ENCODE results near the gene PIEZO2. TPM values are rescaled to one million over a fixed set of nuclear protein-coding genes. Genes with fewer than 3 reads are reported as not detected.

The PIEZO2 gene
- total RNA-seq, 6 experiments from 2014 or later, result not detected

DNA sequence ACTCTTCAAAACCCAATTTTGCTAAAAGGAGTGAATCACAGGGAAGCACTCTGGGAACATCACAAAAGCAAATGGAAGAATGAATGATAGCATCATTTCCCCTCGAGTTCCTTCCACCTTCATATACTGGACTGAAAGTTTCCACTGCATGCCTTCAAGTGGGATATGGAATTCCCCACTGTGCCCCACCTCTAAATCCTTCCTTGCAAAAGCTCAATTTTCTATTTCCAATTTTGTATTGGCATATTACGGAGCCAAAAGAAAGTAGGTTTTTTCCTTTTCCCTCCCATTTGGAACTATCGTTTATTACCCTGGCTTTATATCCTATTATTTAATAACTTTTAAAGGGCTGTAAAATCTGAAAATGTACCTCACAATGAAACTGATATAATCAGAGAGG is 149.3 kb downstream of the PIEZO2 start:
- Mint-ChIP-seq H3K36me3 (ENCODE audit: low read depth) (no peaks in the 10 kb centered on the region), H3K27me3 (ENCODE audit: insufficient read depth) (peaks cover 1% of the 10 kb centered on the region), H3K4me1 (ENCODE audit: low read depth) (no peaks in the 10 kb centered on the region), H3K9me3 (peaks cover 15% of the 10 kb centered on the region), H3K4me3 (no peak overlapping the region), H3K27ac (no peak overlapping the region)
- DNase-seq, result no peak
- TF ChIP-seq, protein P1, sequence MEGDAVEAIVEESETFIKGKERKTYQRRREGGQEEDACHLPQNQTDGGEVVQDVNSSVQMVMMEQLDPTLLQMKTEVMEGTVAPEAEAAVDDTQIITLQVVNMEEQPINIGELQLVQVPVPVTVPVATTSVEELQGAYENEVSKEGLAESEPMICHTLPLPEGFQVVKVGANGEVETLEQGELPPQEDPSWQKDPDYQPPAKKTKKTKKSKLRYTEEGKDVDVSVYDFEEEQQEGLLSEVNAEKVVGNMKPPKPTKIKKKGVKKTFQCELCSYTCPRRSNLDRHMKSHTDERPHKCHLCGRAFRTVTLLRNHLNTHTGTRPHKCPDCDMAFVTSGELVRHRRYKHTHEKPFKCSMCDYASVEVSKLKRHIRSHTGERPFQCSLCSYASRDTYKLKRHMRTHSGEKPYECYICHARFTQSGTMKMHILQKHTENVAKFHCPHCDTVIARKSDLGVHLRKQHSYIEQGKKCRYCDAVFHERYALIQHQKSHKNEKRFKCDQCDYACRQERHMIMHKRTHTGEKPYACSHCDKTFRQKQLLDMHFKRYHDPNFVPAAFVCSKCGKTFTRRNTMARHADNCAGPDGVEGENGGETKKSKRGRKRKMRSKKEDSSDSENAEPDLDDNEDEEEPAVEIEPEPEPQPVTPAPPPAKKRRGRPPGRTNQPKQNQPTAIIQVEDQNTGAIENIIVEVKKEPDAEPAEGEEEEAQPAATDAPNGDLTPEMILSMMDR (IDR thresholded peaks at IDR 0.05), result no peak

DNA sequence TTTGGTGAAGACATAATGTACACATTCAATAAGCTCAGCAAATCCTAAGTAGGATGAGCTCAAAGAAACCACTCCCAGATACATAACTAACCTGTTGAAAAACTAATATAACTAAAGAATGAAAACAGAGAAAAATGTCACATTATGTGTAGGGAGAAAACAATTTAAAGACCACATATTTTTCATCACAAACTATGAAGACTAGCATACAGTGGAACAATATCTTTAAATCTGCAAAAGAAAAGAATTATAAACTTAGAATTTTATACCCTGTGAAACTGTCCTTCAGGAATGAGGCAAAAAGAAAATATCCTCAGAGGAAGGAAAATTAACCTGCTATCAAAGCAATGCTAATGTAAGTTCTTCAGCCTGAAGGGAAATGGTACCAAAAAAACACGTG is 151.5 kb downstream of the PIEZO2 start:
- Mint-ChIP-seq H3K27me3 (ENCODE audit: insufficient read depth) (peaks cover 1% of the 10 kb centered on the region; the same call in 1 of the 2 replicates), H3K27ac (no peak overlapping the region), H3K4me1 (ENCODE audit: low read depth) (no peaks in the 10 kb centered on the region), H3K36me3 (ENCODE audit: low read depth) (no peaks in the 10 kb centered on the region), H3K9me3 (peaks cover 19% of the 10 kb centered on the region), H3K4me3 (no peak overlapping the region)
- no peak for DNase-seq
- TF ChIP-seq, protein P1 (IDR thresholded peaks at IDR 0.05), result no peak

DNA sequence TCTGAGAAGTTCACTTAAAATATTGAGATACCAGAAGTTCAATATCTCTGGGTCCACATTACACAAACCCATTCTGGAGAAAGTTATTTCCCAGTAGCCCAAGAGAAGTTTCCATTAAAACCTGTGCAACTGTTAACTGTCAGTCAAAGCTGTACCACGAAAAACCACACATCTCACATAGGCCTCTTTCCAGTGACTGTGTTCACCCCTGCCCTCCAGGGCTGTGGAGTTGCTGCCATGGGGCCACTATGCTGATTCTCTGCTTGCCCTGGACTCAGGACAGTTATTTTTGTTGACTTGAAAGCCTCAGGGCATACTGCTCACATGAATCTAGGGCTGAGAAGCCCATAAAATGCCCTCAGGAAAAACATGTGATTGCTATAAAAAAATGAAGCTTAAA is 153.8 kb downstream of the PIEZO2 start:
- Mint-ChIP-seq H3K9me3 (peaks cover 27% of the 10 kb centered on the region), H3K27me3 (ENCODE audit: insufficient read depth) (peaks cover 3% of the 10 kb centered on the region; the same call in 1 of the 2 replicates), H3K4me1 (ENCODE audit: low read depth) (no peaks in the 10 kb centered on the region), H3K27ac (no peak overlapping the region), H3K36me3 (ENCODE audit: low read depth) (no peaks in the 10 kb centered on the region), H3K4me3 (no peak overlapping the region)
- TF ChIP-seq, protein P1 (IDR thresholded peaks at IDR 0.05), result no peak
- DNase-seq, result no peak

DNA sequence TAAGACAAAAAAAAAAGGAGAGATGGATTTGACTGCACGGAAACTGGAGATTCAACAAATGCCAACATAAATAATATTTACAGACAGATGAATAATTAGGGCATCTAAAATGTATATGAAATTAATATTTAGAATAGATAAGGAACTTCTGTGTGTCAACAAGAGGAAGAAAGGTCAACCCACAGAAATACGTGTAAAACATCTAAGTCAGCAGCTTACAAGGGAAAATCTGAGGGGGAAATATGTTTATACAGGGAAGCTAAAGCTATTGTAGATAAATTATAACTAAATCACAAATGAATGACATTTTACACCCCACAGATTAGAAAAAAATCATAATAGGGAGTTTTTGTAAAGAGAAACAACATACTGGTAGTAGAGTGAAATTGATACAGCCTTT is 159.9 kb downstream of the PIEZO2 start:
- peaks cover 18% of the 10 kb centered on the region for H3K9me3 Mint-ChIP-seq

DNA sequence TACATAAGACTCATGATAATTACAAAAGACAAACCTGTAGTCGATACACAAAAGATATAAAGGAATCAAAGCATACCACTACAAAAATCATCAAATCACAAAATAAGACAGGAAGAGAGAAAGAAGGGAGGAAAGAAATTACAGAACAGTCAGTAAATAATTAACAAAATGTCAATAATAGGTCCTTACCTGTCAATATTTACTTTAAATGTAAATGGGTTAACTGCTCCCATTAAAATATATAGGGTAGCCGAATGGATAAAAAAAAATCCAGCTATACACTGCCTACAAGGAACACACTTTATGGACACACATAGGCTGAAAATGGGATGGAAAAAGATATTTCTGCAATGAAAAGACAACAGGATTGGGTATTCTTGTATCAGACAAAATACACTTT is 163.7 kb downstream of the PIEZO2 start:
- no peak for DNase-seq
- H3K9me3 Mint-ChIP-seq, result peaks cover 8% of the 10 kb centered on the region; the same call in 1 of the 2 replicates
- no peak overlapping the region for H3K4me3 Mint-ChIP-seq
- H3K27me3 Mint-ChIP-seq (ENCODE audit: insufficient read depth), result no peaks in the 10 kb centered on the region; the same call in 1 of the 2 replicates
- H3K36me3 Mint-ChIP-seq (ENCODE audit: low read depth), result no peaks in the 10 kb centered on the region
- H3K4me1 Mint-ChIP-seq (ENCODE audit: low read depth), result no peaks in the 10 kb centered on the region
- no peak overlapping the region for H3K27ac Mint-ChIP-seq
- TF ChIP-seq, protein P1 (IDR thresholded peaks at IDR 0.05), result no peak

More for the DNA sequence above, 159.9 kb downstream of the PIEZO2 start:
- TF ChIP-seq, protein P1 (IDR thresholded peaks at IDR 0.05), result no peak
- Mint-ChIP-seq H3K4me3 (no peak overlapping the region), H3K27ac (no peak overlapping the region), H3K36me3 (ENCODE audit: low read depth) (no peaks in the 10 kb centered on the region), H3K27me3 (ENCODE audit: insufficient read depth) (0 out of 2 replicates have a peak, but pooled peaks cover 3% of the 10 kb centered on the region), H3K4me1 (ENCODE audit: low read depth) (no peaks in the 10 kb centered on the region)
- no peak for DNase-seq

DNA sequence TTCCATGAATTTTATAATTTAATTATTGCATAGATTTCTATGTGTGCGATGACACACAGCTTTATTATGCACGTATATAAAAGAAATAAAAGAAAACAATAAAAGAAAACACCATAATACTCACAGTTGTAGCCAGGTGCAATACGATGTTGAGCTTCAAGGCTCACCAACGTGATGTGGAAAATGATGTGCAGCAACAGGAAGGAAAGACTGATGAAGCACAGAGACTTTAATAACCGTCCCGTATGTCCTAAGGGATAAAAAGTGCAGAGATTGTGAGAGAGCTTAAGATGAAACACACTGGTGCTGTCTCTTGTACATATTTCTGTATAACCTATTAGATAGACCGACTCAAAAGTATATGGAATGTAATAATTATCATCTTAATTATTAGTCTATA is 170.0 kb downstream of the PIEZO2 start:
- no peak overlapping the region for H3K4me3 Mint-ChIP-seq
- no peaks in the 10 kb centered on the region; the same call in 1 of the 2 replicates for H3K27me3 Mint-ChIP-seq (ENCODE audit: insufficient read depth)
- no peak for DNase-seq
- no peaks in the 10 kb centered on the region for H3K36me3 Mint-ChIP-seq (ENCODE audit: low read depth)
- H3K27ac Mint-ChIP-seq, result no peak overlapping the region
- TF ChIP-seq, protein P1 (IDR thresholded peaks at IDR 0.05), result no peak
- peaks cover 2% of the 10 kb centered on the region; the same call in 1 of the 2 replicates for H3K9me3 Mint-ChIP-seq
- no peaks in the 10 kb centered on the region for H3K4me1 Mint-ChIP-seq (ENCODE audit: low read depth)

Data from HFFc6 (cell line).